A549 (cell line): ENCODE data around the gene SLC26A1. TPM values are rescaled to one million over a fixed set of nuclear protein-coding genes. Genes with fewer than 3 reads are reported as not detected.

Source experiments
- ATAC-seq, 2 experiments: fragments of 200-7000 bp in 1 of 2; fragments of >200 bp in 1 of 2; cut with Nextera tagmentation in 1 of 2; cut with Tn5 transposase in 1 of 2; 3 replicates each; pipeline versions ENCODE4 v1.8.0 to v1.9.1; 2018 to 2020; ENCODE audit warnings: mild to moderate bottlenecking in 1 of 2, moderate library complexity in 1 of 2
- CTCF ChIA-PET: fragments of 300-600 bp; sonication (Branson Sonifier 250); formaldehyde crosslinking; extraction: SDS; loops from one replicate; lab custom pipeline; 2021; ENCODE audit warnings: antibody characterized with exemption, inconsistent platforms; lab: Yijun Ruan, JAX
- POLR2A ChIA-PET: fragments of 350-600 bp; formaldehyde crosslinking; extraction: SDS; loops from one replicate; lab custom pipeline; 2021; ENCODE audit warnings: antibody characterized with exemption, inconsistent platforms; lab: Yijun Ruan, JAX
- DNase-seq, 2 experiments: peaks; one replicate each; pipeline versions ENCODE4 v3.0.0 to v3.0.0-alpha.2; 2011 to 2016; ENCODE audit warnings: low read depth in 1 of 2, low spot score in 1 of 2
- FAIRE-seq: peaks from 2 replicates; lab custom pipeline; 2011; peaks lifted over from hg19 to GRCh38; lab: Jason Lieb, UNC
- H3K27ac ChIP-seq, 2 experiments: fragments of >200 bp; sonication (Bioruptor Twin); formaldehyde crosslinking; 3 replicates each; pipeline ENCODE4 v1.5.1; 2016 to 2017
- H3K4me1 ChIP-seq: fragments of >200 bp; sonication (Bioruptor Twin); formaldehyde crosslinking; 3 replicates; pipeline ENCODE4 v1.6.1; 2016
- H3K4me2 ChIP-seq: fragments of >200 bp; sonication (Bioruptor Twin); formaldehyde crosslinking; 3 replicates; pipeline ENCODE4 v1.6.1; 2016
- H3K4me3 ChIP-seq: fragments of >200 bp; sonication (Bioruptor Twin); formaldehyde crosslinking; 3 replicates; pipeline ENCODE4 v1.5.1; 2016
- H3K9me3 ChIP-seq: fragments of >200 bp; sonication (Bioruptor Twin); formaldehyde crosslinking; 3 replicates; pipeline ENCODE4 v1.6.1; 2016
- CBX8 ChIP-seq: fragments of 200-600 bp; sonication (generic); IDR thresholded peaks from 2 replicates; pipeline ENCODE4 v1.6.1; 2016
- CHD2 ChIP-seq: fragments of 150-350 bp; IDR thresholded peaks from 2 replicates; pipeline ENCODE4 v1.6.1; 2014; ENCODE audit warnings: low read length; ENCODE audit not compliant: partially characterized antibody
- CHD4 ChIP-seq: fragments of 200-600 bp; sonication (generic); IDR thresholded peaks from 2 replicates; pipeline ENCODE4 v1.6.1; 2016; ENCODE audit warnings: antibody characterized with exemption, mild to moderate bottlenecking, borderline replicate concordance
- E2F6 ChIP-seq: IDR thresholded peaks from 2 replicates; pipeline ENCODE4 v1.6.1; 2012; ENCODE audit warnings: low read depth, borderline replicate concordance
- EHMT2 ChIP-seq: fragments of 200-600 bp; sonication (generic); IDR thresholded peaks from 2 replicates; pipeline ENCODE4 v1.6.1; 2016; ENCODE audit warnings: antibody characterized with exemption, low read depth, mild to moderate bottlenecking, moderate library complexity
- EP300 ChIP-seq, 2 experiments: fragments of >200 bp; sonication (Bioruptor Twin); formaldehyde crosslinking; IDR thresholded peaks; 2 replicates in 1 of 2; 3 replicates in 1 of 2; pipeline ENCODE4 v1.6.1; 2016 to 2017
- ESRRA ChIP-seq: fragments of 150-350 bp; IDR thresholded peaks from 2 replicates; pipeline ENCODE4 v1.6.1; 2014; ENCODE audit warnings: mild to moderate bottlenecking, low read length, borderline replicate concordance
- FOSB ChIP-seq: fragments of 250-450 bp; sonication (Bioruptor Pico); IDR thresholded peaks from 2 replicates; pipeline ENCODE4 v1.5.0; 2020; ENCODE audit warnings: mild to moderate bottlenecking, moderate library complexity
- HES2 ChIP-seq: fragments of >200 bp; sonication (Bioruptor Twin); formaldehyde crosslinking; IDR thresholded peaks from 2 replicates; pipeline ENCODE4 v1.6.1; 2016
- HOXA7 ChIP-seq: fragments of 250-450 bp; sonication (Bioruptor Pico); IDR thresholded peaks from 2 replicates; pipeline ENCODE4 v1.5.0; 2020; ENCODE audit warnings: mild to moderate bottlenecking, moderate library complexity
- HOXB13 ChIP-seq: fragments of 250-450 bp; sonication (Bioruptor Pico); IDR thresholded peaks from 2 replicates; pipeline ENCODE4 v1.5.0; 2020; ENCODE audit warnings: low read depth, mild to moderate bottlenecking, moderate library complexity
- HOXB5 ChIP-seq: fragments of 250-450 bp; sonication (Bioruptor Pico); IDR thresholded peaks from 2 replicates; pipeline ENCODE4 v1.5.0; 2020; ENCODE audit warnings: mild to moderate bottlenecking, moderate library complexity
- KDM5A ChIP-seq: fragments of 200-600 bp; sonication (generic); IDR thresholded peaks from 2 replicates; pipeline ENCODE4 v1.6.1; 2016; ENCODE audit warnings: antibody characterized with exemption, mild to moderate bottlenecking
- MYC ChIP-seq: IDR thresholded peaks from 2 replicates; pipeline ENCODE4 v1.6.1; 2012; ENCODE audit warnings: mild to moderate bottlenecking, inconsistent platforms, low read length, improper control_type of control experiment, borderline replicate concordance
- NFE2L2 ChIP-seq: fragments of 150-350 bp; conservative IDR thresholded peaks from 2 replicates; pipeline ENCODE4 v1.6.1; 2014; ENCODE audit warnings: low read length
- NPAS2 ChIP-seq: fragments of 250-450 bp; sonication (Bioruptor Pico); IDR thresholded peaks from 2 replicates; pipeline ENCODE4 v1.8.0; 2022; ENCODE audit warnings: mild to moderate bottlenecking, moderate library complexity, borderline replicate concordance
- PHF8 ChIP-seq: fragments of 200-600 bp; sonication (generic); IDR thresholded peaks from 2 replicates; pipeline ENCODE4 v1.6.1; 2016; ENCODE audit warnings: low read depth, mild to moderate bottlenecking, antibody characterized with exemption, moderate library complexity, borderline replicate concordance
- POLR2A ChIP-seq: IDR thresholded peaks from 2 replicates; pipeline ENCODE4 v1.6.1; 2012; ENCODE audit warnings: mild to moderate bottlenecking, low read length
- RAD21 ChIP-seq, 2 experiments: fragments of >200 bp in 1 of 2; sonication (Bioruptor Twin) in 1 of 2; formaldehyde crosslinking in 1 of 2; IDR thresholded peaks in 1 of 2; conservative IDR thresholded peaks in 1 of 2; 2 replicates in 1 of 2; 3 replicates in 1 of 2; pipeline ENCODE4 v1.6.1; 2012 to 2018; ENCODE audit warnings: inconsistent platforms in 1 of 2
- RARB ChIP-seq: fragments of 250-450 bp; sonication (Bioruptor Pico); IDR thresholded peaks from 2 replicates; pipeline ENCODE4 v1.8.0; 2021; ENCODE audit warnings: mild to moderate bottlenecking, moderate library complexity
- RCOR1 ChIP-seq: fragments of 150-350 bp; IDR thresholded peaks from 2 replicates; pipeline ENCODE4 v1.6.1; 2014; ENCODE audit warnings: antibody characterized with exemption, low read length, low read depth
- REST ChIP-seq: fragments of 200-600 bp; sonication (generic); IDR thresholded peaks from 2 replicates; pipeline ENCODE4 v1.6.1; 2016; ENCODE audit warnings: antibody characterized with exemption, mild to moderate bottlenecking, moderate library complexity
- RFX5 ChIP-seq: fragments of 450-650 bp; IDR thresholded peaks from 2 replicates; pipeline ENCODE4 v1.7.1; 2014; ENCODE audit warnings: antibody characterized with exemption, mild to moderate bottlenecking, moderate library complexity
- RNF2 ChIP-seq: fragments of 200-600 bp; sonication (generic); IDR thresholded peaks from 2 replicates; pipeline ENCODE4 v1.6.1; 2016; ENCODE audit warnings: low read depth, mild to moderate bottlenecking, antibody characterized with exemption, moderate library complexity, borderline replicate concordance
- SREBF2 ChIP-seq: fragments of 450-650 bp; IDR thresholded peaks from 2 replicates; pipeline ENCODE4 v1.6.1; 2014; ENCODE audit warnings: mild to moderate bottlenecking, moderate library complexity
- TFCP2L1 ChIP-seq: fragments of 250-450 bp; sonication (Bioruptor Pico); IDR thresholded peaks from 2 replicates; pipeline ENCODE4 v1.5.0; 2021; ENCODE audit warnings: mild to moderate bottlenecking
- TP53 ChIP-seq: fragments of 250-450 bp; sonication (Bioruptor Pico); IDR thresholded peaks from 2 replicates; pipeline ENCODE4 v1.5.0; 2021; ENCODE audit warnings: mild to moderate bottlenecking, moderate library complexity
- USF2 ChIP-seq: fragments of 450-650 bp; IDR thresholded peaks from 2 replicates; pipeline ENCODE4 v1.6.1; 2014; ENCODE audit warnings: antibody characterized with exemption
- ZC3H11A ChIP-seq: fragments of 450-650 bp; IDR thresholded peaks from 2 replicates; pipeline ENCODE4 v1.6.1; 2014; ENCODE audit warnings: antibody characterized with exemption, mild to moderate bottlenecking
- WGBS: methylation state at CpG from one replicate; pipeline ENCODE4 v1.1.6; 2017; ENCODE audit errors: missing lambda C conversion rate; 5-methylcytosine and 5-hydroxymethylcytosine counted together
- polyA plus RNA-seq, 4 experiments: library from polyadenylated mRNA; depleted of rRNA in 3 of 4; stranded (reverse); fragments of >200 nt; fragmentation: RNase III in 1 of 4; extraction: RNeasy Plus Mini Kit Qiagen cat#74134 plus additional on column Dnase treatment in 1 of 4; gene quantifications; 2 replicates in 3 of 4; 3 replicates in 1 of 4; pipeline ENCODE4 v1.2.3, GENCODE V29; 2011 to 2017

Gene SLC26A1
- polyA plus RNA-seq, 2 of the 4 experiments (the other 2 are of a cell fraction): 0.23 to 0.61 TPM

- ATAC-seq (no peak), FAIRE-seq (no peak), DNase-seq (no peak)
- TF ChIP-seq TFCP2L1 (CRISPR knock-in tag): no peak
- TF ChIP-seq FOSB: no peak
- TF ChIP-seq RAD21 (conservative IDR thresholded peaks at IDR 0.05 in 1 of 2, IDR thresholded peaks at IDR 0.05 in 1 of 2): no peak
- no peak for TF ChIP-seq ESRRA
- TF ChIP-seq SREBF2: no peak
- no peak for TF ChIP-seq NPAS2 (CRISPR knock-in tag)
- TF ChIP-seq E2F6: no peak
- TF ChIP-seq CHD2: no peak
- TF ChIP-seq HES2: no peak
- no peak for TF ChIP-seq REST
- no peak for TF ChIP-seq PHF8
- no peak for TF ChIP-seq RNF2
- no peak for TF ChIP-seq RARB (CRISPR knock-in tag)
- TF ChIP-seq ZC3H11A: no peak
- no peak for TF ChIP-seq NFE2L2
- TF ChIP-seq MYC: no peak
- no peak for TF ChIP-seq POLR2A
- TF ChIP-seq EHMT2: no peak
- TF ChIP-seq CHD4: no peak
- TF ChIP-seq RFX5: no peak
- H3K9me3 ChIP-seq: no peaks in the 10 kb centered on the region
- CTCF ChIA-PET: interaction anchor here (1.3 kb wide), 1 partner anchor 8 kb away, joined by 3 read pairs; no protein-coding TSS in a partner anchor
- peak overlapping the region in 1 of 2 experiments; percentile 44; a peak in 3 of 6 replicates for H3K27ac ChIP-seq
- peaks cover 10% of the 10 kb centered on the region; the same call in 2 of the 3 replicates for H3K4me1 ChIP-seq
- WGBS: 82% methylated on average over 15 of the region's 15 CpGs
- no peak overlapping the region for H3K4me3 ChIP-seq
- peak overlapping the region; percentile 83 for H3K4me2 ChIP-seq
- POLR2A ChIA-PET: no interaction called here
These were observed 8.7 kb downstream of the SLC26A1 start for GRCh38 chr4:984336-985054.

- Histone ChIP-seq H3K4me3 (no peak overlapping the region), H3K4me2 (no peak overlapping the region), H3K9me3 (no peaks in the 10 kb centered on the region), H3K4me1 (peaks cover 17% of the 10 kb centered on the region; the same call in 2 of the 3 replicates), H3K27ac (no peak overlapping the region)
- 89% methylated on average over 15 of the region's 15 CpGs for WGBS
- TF ChIP-seq EP300 (IDR thresholded peaks at IDR 0.05) (no peak), USF2 (no peak), SREBF2 (no peak), KDM5A (no peak), CBX8 (no peak), HOXB5 (CRISPR knock-in tag) (no peak), RNF2 (no peak), RCOR1 (no peak), NPAS2 (CRISPR knock-in tag) (no peak), TP53 (CRISPR knock-in tag) (no peak), HOXB13 (CRISPR knock-in tag) (no peak), REST (no peak), HOXA7 (CRISPR knock-in tag) (no peak)
- ChIA-PET CTCF (interaction anchor here (1.3 kb wide), 1 partner anchor 9 kb away, joined by 3 read pairs; no protein-coding TSS in a partner anchor), POLR2A (no interaction called here)
- FAIRE-seq: no peak
- no peak for ATAC-seq
- DNase-seq: no peak
These were observed 10.4 kb downstream of the SLC26A1 start for GRCh38 chr4:982814-983213.
